ENCODE measurements around the gene LACC1.
A peak's percentile ranks its signal among the peaks of the same experiment; 100 is the strongest.

Gene LACC1

DNA sequence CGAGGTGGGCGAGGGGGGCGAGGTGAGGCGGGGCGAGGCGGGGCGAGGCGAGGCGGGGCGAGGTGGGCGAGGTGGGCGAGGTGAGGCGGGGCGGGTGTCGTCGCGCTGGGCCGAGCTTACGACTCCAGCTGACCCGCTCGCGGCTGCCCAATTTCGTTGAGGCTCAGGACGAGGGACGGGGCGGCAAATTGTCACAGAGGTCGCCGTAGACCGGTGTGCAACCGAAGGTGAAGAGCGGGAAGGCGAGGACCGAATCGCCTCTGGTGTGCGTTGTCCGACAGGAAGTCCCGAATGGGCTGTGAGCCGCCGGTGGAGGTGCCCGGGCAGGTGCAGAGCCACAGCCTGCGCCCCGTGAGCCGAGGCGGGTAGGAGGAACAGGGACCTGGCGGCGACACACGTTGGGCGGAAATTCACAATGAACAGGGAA, at the start of gene LACC1:
LACC1 (plus strand) TSS at position 150 of the 427 bp plus-strand sequence. CDS start 1,082 bp downstream, outside the sequence.
- Histone ChIP-seq H3K27ac (peak within 1 kb of the TSS; percentile 77), H3K9ac (peak within 1 kb of the TSS; percentile 92), H3K4me2 (peak within 1 kb of the TSS; percentile 87), H3K27me3 (ENCODE audit: insufficient read depth, low read depth) (no peaks in the 10 kb centered on the region), H3K4me1 (ENCODE audit: low read depth, poor library complexity, severe bottlenecking) (peaks cover 30% of the 10 kb centered on the region), H3K36me3 (ENCODE audit: insufficient read depth) (no peaks in the 10 kb centered on the region), H2AFZ (ENCODE audit: low read depth) (peak within 1 kb of the TSS; percentile 66), H3K4me3 (IDR thresholded peaks at IDR 0.05; ENCODE audit: insufficient read depth, low read depth, low read length) (no peak within 1 kb of the TSS), H4K20me1 (ENCODE audit: insufficient read depth) (no peaks in the 10 kb centered on the region), H3K79me2 (ENCODE audit: insufficient read depth, low read depth) (no peaks in the 10 kb centered on the region)
- TF ChIP-seq, protein P1, sequence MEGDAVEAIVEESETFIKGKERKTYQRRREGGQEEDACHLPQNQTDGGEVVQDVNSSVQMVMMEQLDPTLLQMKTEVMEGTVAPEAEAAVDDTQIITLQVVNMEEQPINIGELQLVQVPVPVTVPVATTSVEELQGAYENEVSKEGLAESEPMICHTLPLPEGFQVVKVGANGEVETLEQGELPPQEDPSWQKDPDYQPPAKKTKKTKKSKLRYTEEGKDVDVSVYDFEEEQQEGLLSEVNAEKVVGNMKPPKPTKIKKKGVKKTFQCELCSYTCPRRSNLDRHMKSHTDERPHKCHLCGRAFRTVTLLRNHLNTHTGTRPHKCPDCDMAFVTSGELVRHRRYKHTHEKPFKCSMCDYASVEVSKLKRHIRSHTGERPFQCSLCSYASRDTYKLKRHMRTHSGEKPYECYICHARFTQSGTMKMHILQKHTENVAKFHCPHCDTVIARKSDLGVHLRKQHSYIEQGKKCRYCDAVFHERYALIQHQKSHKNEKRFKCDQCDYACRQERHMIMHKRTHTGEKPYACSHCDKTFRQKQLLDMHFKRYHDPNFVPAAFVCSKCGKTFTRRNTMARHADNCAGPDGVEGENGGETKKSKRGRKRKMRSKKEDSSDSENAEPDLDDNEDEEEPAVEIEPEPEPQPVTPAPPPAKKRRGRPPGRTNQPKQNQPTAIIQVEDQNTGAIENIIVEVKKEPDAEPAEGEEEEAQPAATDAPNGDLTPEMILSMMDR (conservative IDR thresholded peaks at IDR 0.05; ENCODE audit: low read depth, low read length) = no peak

GRCh38 chr13:43830497-43830881, 49.2 kb upstream of the LACC1 start:
- no peaks in the 10 kb centered on the region for H4K20me1 ChIP-seq (ENCODE audit: insufficient read depth)
- TF ChIP-seq, protein P1 (conservative IDR thresholded peaks at IDR 0.05; ENCODE audit: low read depth, low read length) = no peak
- no peaks in the 10 kb centered on the region for H3K36me3 ChIP-seq (ENCODE audit: insufficient read depth)
- H3K27ac ChIP-seq = no peak overlapping the region
- no peak overlapping the region for H3K4me2 ChIP-seq
- H3K4me3 ChIP-seq (IDR thresholded peaks at IDR 0.05; ENCODE audit: insufficient read depth, low read depth, low read length) = no peak overlapping the region
- H3K27me3 ChIP-seq (ENCODE audit: insufficient read depth, low read depth) = no peaks in the 10 kb centered on the region
- H3K4me1 ChIP-seq (ENCODE audit: low read depth, poor library complexity, severe bottlenecking) = no peaks in the 10 kb centered on the region
- no peak overlapping the region for H3K9ac ChIP-seq
- no peaks in the 10 kb centered on the region for H3K79me2 ChIP-seq (ENCODE audit: insufficient read depth, low read depth)
- H2AFZ ChIP-seq (ENCODE audit: low read depth) = no peak overlapping the region

GRCh38 chr13:43831088-43831487, 48.6 kb upstream of the LACC1 start:
- Histone ChIP-seq H3K27me3 (ENCODE audit: insufficient read depth, low read depth) (no peaks in the 10 kb centered on the region), H2AFZ (ENCODE audit: low read depth) (no peak overlapping the region), H3K36me3 (ENCODE audit: insufficient read depth) (no peaks in the 10 kb centered on the region), H3K4me1 (ENCODE audit: low read depth, poor library complexity, severe bottlenecking) (no peaks in the 10 kb centered on the region), H3K4me2 (no peak overlapping the region), H3K79me2 (ENCODE audit: insufficient read depth, low read depth) (no peaks in the 10 kb centered on the region), H3K27ac (no peak overlapping the region), H4K20me1 (ENCODE audit: insufficient read depth) (no peaks in the 10 kb centered on the region), H3K4me3 (IDR thresholded peaks at IDR 0.05; ENCODE audit: insufficient read depth, low read depth, low read length) (no peak overlapping the region), H3K9ac (no peak overlapping the region)
- TF ChIP-seq, protein P1 (conservative IDR thresholded peaks at IDR 0.05; ENCODE audit: low read depth, low read length) = no peak

DNA sequence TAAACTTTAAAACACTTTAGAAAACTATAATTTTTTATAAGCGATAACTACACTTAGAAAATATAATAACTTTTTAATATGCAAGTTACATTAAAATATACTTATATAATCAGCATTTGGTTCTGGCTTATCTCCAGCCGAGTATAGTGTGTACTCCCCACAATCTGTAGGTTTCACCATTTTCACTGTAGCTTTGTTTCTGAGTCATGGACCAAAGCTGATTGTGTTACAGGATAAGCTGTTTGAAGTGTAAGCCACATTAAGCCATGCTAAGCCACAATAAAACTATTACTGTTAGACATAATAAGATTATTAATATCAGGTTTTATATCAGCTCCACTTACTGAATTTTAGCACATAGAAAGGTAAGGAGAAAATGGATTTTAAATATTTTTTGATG, 44.0 kb upstream of the LACC1 start:
- no peak overlapping the region for H3K27ac ChIP-seq
- no peaks in the 10 kb centered on the region for H4K20me1 ChIP-seq (ENCODE audit: insufficient read depth)
- no peaks in the 10 kb centered on the region for H3K79me2 ChIP-seq (ENCODE audit: insufficient read depth, low read depth)
- H3K27me3 ChIP-seq (ENCODE audit: insufficient read depth, low read depth) = no peaks in the 10 kb centered on the region
- H3K4me3 ChIP-seq (IDR thresholded peaks at IDR 0.05; ENCODE audit: insufficient read depth, low read depth, low read length) = no peak overlapping the region
- TF ChIP-seq, protein P1 (conservative IDR thresholded peaks at IDR 0.05; ENCODE audit: low read depth, low read length) = no peak
- no peaks in the 10 kb centered on the region for H3K4me1 ChIP-seq (ENCODE audit: low read depth, poor library complexity, severe bottlenecking)
- H3K9ac ChIP-seq = no peak overlapping the region
- no peak overlapping the region for H2AFZ ChIP-seq (ENCODE audit: low read depth)
- H3K4me2 ChIP-seq = no peak overlapping the region
- no peaks in the 10 kb centered on the region for H3K36me3 ChIP-seq (ENCODE audit: insufficient read depth)

Data from KMS-11 (cell line).